PFSK-1 (cell line): ENCODE results near the gene DNAJB14.

ENCODE experiments used
- POLR2AphosphoS5 ChIP-seq: IDR thresholded peaks from 2 replicates; pipeline ENCODE4 v1.6.1; 2012; ENCODE audit warnings: low read depth, mild to moderate bottlenecking, control low read depth, low read length, moderate library complexity
- REST ChIP-seq, 2 experiments: IDR thresholded peaks; 2 replicates each; pipeline versions ENCODE4 v1.6.1 to v1.8.0; 2011 to 2012; ENCODE audit warnings: low read depth in 2 of 2, low read length in 2 of 2, control low read depth in 1 of 2, inconsistent platforms in 1 of 2, mild to moderate bottlenecking in 1 of 2, moderate library complexity in 1 of 2; ENCODE audit not compliant: insufficient read depth in 1 of 2

DNA sequence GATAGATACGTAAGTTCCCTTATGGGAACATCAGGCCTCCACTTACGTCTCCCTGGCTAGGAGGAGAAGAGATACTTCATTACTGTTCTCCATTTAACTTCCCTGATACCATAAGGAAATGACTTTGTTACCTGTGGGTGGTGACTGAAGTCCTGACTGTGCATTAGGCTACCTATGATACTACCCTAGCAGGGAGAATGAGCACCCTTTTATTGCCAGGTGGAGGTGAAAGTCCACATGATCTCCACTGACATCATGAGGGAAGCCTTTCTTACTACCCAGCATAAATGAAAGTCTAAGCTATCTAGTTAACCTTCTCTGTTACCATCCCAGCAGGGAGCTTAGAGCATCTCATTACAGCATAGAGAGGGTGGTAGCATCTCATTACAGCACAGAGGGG lies 27.8 kb downstream of the DNAJB14 start:
- no peak for TF ChIP-seq REST (IDR thresholded peaks at IDR 0.05; ENCODE audit: insufficient read depth in 1 of 2, low read depth in 2 of 2, low read length in 2 of 2)
- TF ChIP-seq POLR2AphosphoS5: no peak
